HepG2 (cell line): ENCODE results near the gene BCL2L1. TPM values are rescaled to one million over a fixed set of nuclear protein-coding genes. Genes with fewer than 3 reads are reported as not detected.

ENCODE experiments used
- ATAD3A ChIP-seq: sonication (generic); formaldehyde crosslinking; IDR thresholded peaks from 2 replicates; pipeline ENCODE4 v1.4.0; 2020; ENCODE audit warnings: missing genetic modification reagents
- DMTF1 ChIP-seq: sonication (generic); formaldehyde crosslinking; IDR thresholded peaks from 2 replicates; pipeline ENCODE4 v1.4.0; 2020; ENCODE audit warnings: mild to moderate bottlenecking, missing genetic modification reagents
- FOXK2 ChIP-seq: fragments of 450-650 bp; IDR thresholded peaks from 2 replicates; pipeline ENCODE4 v1.6.1; 2016
- IRX3 ChIP-seq: sonication (generic); formaldehyde crosslinking; IDR thresholded peaks from 2 replicates; pipeline ENCODE4 v1.8.1; 2023; ENCODE audit warnings: mild to moderate bottlenecking, low read depth, missing genetic modification reagents, borderline replicate concordance
- KDM1A ChIP-seq: IDR thresholded peaks from 2 replicates; pipeline ENCODE4 v1.6.1; 2016; ENCODE audit warnings: missing compliant biosample characterization
- KLF13 ChIP-seq: sonication (generic); formaldehyde crosslinking; IDR thresholded peaks from 2 replicates; pipeline ENCODE4 v1.4.0; 2020; ENCODE audit warnings: mild to moderate bottlenecking, missing genetic modification reagents
- MBD4 ChIP-seq: IDR thresholded peaks from 2 replicates; pipeline ENCODE4 v1.6.1; 2012; ENCODE audit warnings: low read length, inconsistent platforms, borderline replicate concordance
- NCOA5 ChIP-seq: sonication (generic); formaldehyde crosslinking; IDR thresholded peaks from 2 replicates; pipeline ENCODE4 v1.4.0; 2020; ENCODE audit warnings: missing genetic modification reagents
- NONO ChIP-seq, 2 experiments: fragments of 450-650 bp in 1 of 2; sonication (generic) in 1 of 2; formaldehyde crosslinking in 1 of 2; IDR thresholded peaks in 1 of 2; conservative IDR thresholded peaks in 1 of 2; 2 replicates each; pipeline versions ENCODE4 v1.6.1 to v1.8.0; 2017 to 2022; ENCODE audit warnings: mild to moderate bottlenecking in 1 of 2, missing genetic modification reagents in 1 of 2, moderate library complexity in 1 of 2
- NR2C2 ChIP-seq: sonication (generic); formaldehyde crosslinking; IDR thresholded peaks from 2 replicates; pipeline ENCODE4 v1.4.0; 2020; ENCODE audit warnings: missing genetic modification reagents, mild to moderate bottlenecking, moderate library complexity, borderline replicate concordance
- RBM39 ChIP-seq: fragments of 200-400 bp; formaldehyde crosslinking; IDR thresholded peaks from one replicate; pipeline ENCODE4 v1.6.1; 2018; ENCODE audit warnings: antibody characterized with exemption, mild to moderate bottlenecking, low read depth, low read length; ENCODE audit not compliant: poor library complexity, severe bottlenecking
- RFX1 ChIP-seq: fragments of 450-650 bp; IDR thresholded peaks from 2 replicates; pipeline ENCODE4 v1.6.1; 2017
- RFXAP ChIP-seq: sonication (generic); formaldehyde crosslinking; IDR thresholded peaks from 2 replicates; pipeline ENCODE4 v1.4.0; 2020; ENCODE audit warnings: missing genetic modification reagents, borderline replicate concordance
- SMAD3 ChIP-seq: sonication (generic); formaldehyde crosslinking; IDR thresholded peaks from 2 replicates; pipeline ENCODE4 v1.4.0; 2020; ENCODE audit warnings: missing genetic modification reagents
- TCF7L2 ChIP-seq: IDR thresholded peaks from 2 replicates; pipeline ENCODE4 v1.6.1; 2011; ENCODE audit warnings: mild to moderate bottlenecking, low read depth, low read length, moderate library complexity
- TOE1 ChIP-seq: sonication (generic); formaldehyde crosslinking; IDR thresholded peaks from 2 replicates; pipeline ENCODE4 v1.4.0; 2020; ENCODE audit warnings: mild to moderate bottlenecking, missing genetic modification reagents
- ZBTB42 ChIP-seq: sonication (generic); formaldehyde crosslinking; IDR thresholded peaks from 2 replicates; pipeline ENCODE4 v1.5.0; 2020; ENCODE audit warnings: mild to moderate bottlenecking, missing genetic modification reagents
- ZC3H13 ChIP-seq: sonication (generic); formaldehyde crosslinking; IDR thresholded peaks from 2 replicates; pipeline ENCODE4 v1.8.1; 2023; ENCODE audit warnings: mild to moderate bottlenecking, missing genetic modification reagents, moderate library complexity
- ZFP41 ChIP-seq: sonication (generic); formaldehyde crosslinking; IDR thresholded peaks from 2 replicates; pipeline ENCODE4 v1.4.0; 2020; ENCODE audit warnings: mild to moderate bottlenecking, missing genetic modification reagents, borderline replicate concordance
- ZHX1 ChIP-seq: sonication (generic); formaldehyde crosslinking; IDR thresholded peaks from 2 replicates; pipeline ENCODE4 v1.8.1; 2022; ENCODE audit warnings: low read depth, mild to moderate bottlenecking, missing genetic modification reagents
- ZNF10 ChIP-seq: sonication (generic); formaldehyde crosslinking; IDR thresholded peaks from 2 replicates; pipeline ENCODE4 v1.4.0; 2020; ENCODE audit warnings: mild to moderate bottlenecking, low read depth, missing genetic modification reagents, borderline replicate concordance
- ZNF274 ChIP-seq: sonication (generic); formaldehyde crosslinking; IDR thresholded peaks from 2 replicates; pipeline ENCODE4 v1.5.1; 2020; ENCODE audit warnings: mild to moderate bottlenecking, missing genetic modification reagents
- ZNF414 ChIP-seq: sonication (generic); formaldehyde crosslinking; IDR thresholded peaks from 2 replicates; pipeline ENCODE4 v1.5.0; 2020; ENCODE audit warnings: missing genetic modification reagents
- ZNF841 ChIP-seq: sonication (generic); formaldehyde crosslinking; IDR thresholded peaks from 2 replicates; pipeline ENCODE4 v1.8.1; 2023; ENCODE audit warnings: missing genetic modification reagents, borderline replicate concordance
- ZNF850 ChIP-seq: sonication (generic); formaldehyde crosslinking; conservative IDR thresholded peaks from 2 replicates; pipeline ENCODE4 v1.9.0; 2021; ENCODE audit warnings: mild to moderate bottlenecking, missing genetic modification reagents
- polyA plus RNA-seq, 8 experiments: library from polyadenylated mRNA; depleted of rRNA in 3 of 8; stranded (reverse) in 7 of 8; unstranded in 1 of 8; fragments of >200 nt; fragmentation: Illumina TruSeq in 4 of 8; extraction: Trizol in 4 of 8; gene quantifications; 2 replicates each; pipeline versions ENCODE4 v1.2.1 to v1.2.3, GENCODE V29; 2011 to 2016; ENCODE audit warnings: low read depth in 4 of 8, missing spikeins in 1 of 8, mixed read lengths in 1 of 8; ENCODE audit not compliant: insufficient read depth in 1 of 8
- total RNA-seq, 5 experiments: library from RNA; depleted of rRNA; stranded (reverse); fragments of >200 nt; fragmentation: Illumina TruSeq; extraction: Trizol; gene quantifications; 2 replicates each; pipeline ENCODE4 v1.2.3, GENCODE V29; 2016; ENCODE audit warnings: low read depth in 1 of 5

BCL2L1 gene
- total and polyA plus RNA-seq, 2 of the 13 experiments (the other 11 are each of a cell fraction or from before 2014, with no cell fraction given), result 164 to 258 TPM

- TF ChIP-seq DMTF1 (CRISPR knock-in tag) (no peak; the same call in 1 of the 2 replicates), SMAD3 (CRISPR knock-in tag) (peak; percentile 55; the same call in 1 of the 2 replicates), ZNF850 (CRISPR knock-in tag) (no peak), RFX1 (no peak), NONO (IDR thresholded peaks at IDR 0.05) (no peak), NONO (CRISPR knock-in tag; conservative IDR thresholded peaks at IDR 0.05) (peak; percentile 94), ZNF414 (CRISPR knock-in tag) (peak; percentile 54; the same call in 1 of the 2 replicates), IRX3 (peak; percentile 89; the same call in 1 of the 2 replicates), TCF7L2 (no peak), NR2C2 (CRISPR knock-in tag) (peak; percentile 79), ZHX1 (0 out of 2 replicates have a peak, but pooled peaks have one; percentile 46), NCOA5 (CRISPR knock-in tag) (no peak), MBD4 (no peak), RFXAP (CRISPR knock-in tag) (peak; percentile 93), KDM1A (0 out of 2 replicates have a peak, but pooled peaks have one; percentile 30), RBM39 (peak; percentile 83), ZFP41 (CRISPR knock-in tag) (no peak), ZC3H13 (CRISPR knock-in tag) (peak; percentile 97; the same call in 1 of the 2 replicates), ZNF274 (CRISPR knock-in tag) (peak; percentile 67), FOXK2 (peak; percentile 33; the same call in 1 of the 2 replicates), ZBTB42 (CRISPR knock-in tag) (0 out of 2 replicates have a peak, but pooled peaks have one; percentile 76), ZNF841 (peak; percentile 96), ATAD3A (CRISPR knock-in tag) (no peak), ZNF10 (CRISPR knock-in tag) (0 out of 2 replicates have a peak, but pooled peaks have one; percentile 26), TOE1 (peak; percentile 94), KLF13 (CRISPR knock-in tag) (0 out of 2 replicates have a peak, but pooled peaks have one; percentile 63)
Measured at GRCh38 chr20:31738729-31739549, 16.3 kb upstream of the BCL2L1 start, which contains the start of gene TPX2 (continued).
